Measurements from ENCODE around the gene KCND1.

Gene KCND1

DNA sequence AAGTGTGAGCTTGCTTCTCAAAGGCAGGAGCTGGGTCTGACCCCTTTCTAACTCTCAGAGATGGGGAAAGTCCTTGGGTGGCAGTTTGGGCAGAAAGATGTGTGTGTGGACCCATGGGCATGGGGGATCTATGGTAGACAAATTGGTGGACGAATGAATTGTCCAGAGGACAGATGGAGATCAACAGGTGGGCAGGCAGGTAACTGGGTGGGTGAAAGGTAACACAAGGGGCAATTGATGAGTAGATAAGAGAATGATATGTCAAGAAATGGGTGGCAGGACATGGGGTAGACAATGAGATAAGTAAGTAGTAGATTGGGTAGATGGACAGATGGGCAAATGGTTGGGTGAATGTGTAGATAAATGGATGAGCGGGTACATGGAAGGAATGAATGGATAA lies 2.9 kb upstream of the KCND1 start:
- no peak for DNase-seq (ENCODE audit: low read depth)

GRCh38 chrX:48974033-48974432 lies 2.4 kb upstream of the KCND1 start:
- DNase-seq (ENCODE audit: low read depth): no peak

- DNase-seq (ENCODE audit: low read depth): no peak
Observed at GRCh38 chrX:48972220-48973164, 848 bp upstream of the KCND1 start.

GRCh38 chrX:48969471-48969870 lies 2.2 kb downstream of the KCND1 start:
- DNase-seq (ENCODE audit: low read depth): no peak

DNA sequence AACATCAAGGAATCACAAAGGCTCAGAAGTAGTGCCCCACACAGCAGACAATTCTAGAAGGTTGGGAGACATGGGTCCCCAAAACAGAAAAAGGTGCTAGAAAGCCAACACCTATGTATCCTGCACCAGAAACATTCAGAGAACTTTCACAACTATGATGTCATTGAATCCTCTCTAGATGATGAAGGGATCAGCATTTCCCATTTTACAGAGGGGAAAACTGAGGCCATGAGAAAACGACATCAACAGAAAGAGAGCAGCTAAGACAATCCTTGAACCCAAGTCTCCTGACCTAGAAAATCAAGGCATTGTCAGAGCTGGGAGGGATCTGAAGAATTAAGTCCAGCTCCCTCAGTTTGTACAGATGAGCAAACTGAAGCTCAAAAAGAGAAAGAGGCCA lies 3.3 kb downstream of the KCND1 start:
- DNase-seq (ENCODE audit: low read depth): no peak

GRCh38 chrX:48966796-48967579 lies 4.7 kb downstream of the KCND1 start:
- DNase-seq (ENCODE audit: low read depth): no peak

GRCh38 chrX:48965959-48966358 lies 5.7 kb downstream of the KCND1 start:
- DNase-seq (ENCODE audit: low read depth): no peak

GRCh38 chrX:48961585-48962091 lies 10.0 kb downstream of the KCND1 start:
- DNase-seq (ENCODE audit: low read depth): no peak

DNA sequence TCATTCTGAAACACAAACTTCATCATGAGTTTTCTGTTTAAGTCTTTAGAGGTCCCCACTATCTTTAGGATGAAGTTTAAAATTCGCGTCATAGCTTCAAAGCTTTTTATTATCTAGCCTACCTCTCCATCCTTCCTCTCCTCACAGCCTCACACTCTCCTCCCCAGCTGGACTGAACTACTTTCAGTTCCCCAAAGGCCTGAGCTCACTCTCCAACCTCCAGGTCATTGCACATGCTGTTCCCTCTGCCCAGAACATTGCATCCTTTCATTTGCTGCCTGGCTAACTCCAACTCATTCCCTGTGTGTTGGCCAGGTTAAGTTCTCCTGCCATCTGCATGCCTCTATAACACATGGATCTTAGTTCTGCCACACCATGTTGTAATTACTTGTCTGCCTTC lies 11.4 kb downstream of the KCND1 start:
- no peak for DNase-seq (ENCODE audit: low read depth)

GRCh38 chrX:48958635-48959094 lies 13.0 kb downstream of the KCND1 start:
- no peak for DNase-seq (ENCODE audit: low read depth)

- DNase-seq (ENCODE audit: low read depth): peak; percentile 77
Observed at GRCh38 chrX:48957827-48958634, 13.6 kb downstream of the KCND1 start.

DNA sequence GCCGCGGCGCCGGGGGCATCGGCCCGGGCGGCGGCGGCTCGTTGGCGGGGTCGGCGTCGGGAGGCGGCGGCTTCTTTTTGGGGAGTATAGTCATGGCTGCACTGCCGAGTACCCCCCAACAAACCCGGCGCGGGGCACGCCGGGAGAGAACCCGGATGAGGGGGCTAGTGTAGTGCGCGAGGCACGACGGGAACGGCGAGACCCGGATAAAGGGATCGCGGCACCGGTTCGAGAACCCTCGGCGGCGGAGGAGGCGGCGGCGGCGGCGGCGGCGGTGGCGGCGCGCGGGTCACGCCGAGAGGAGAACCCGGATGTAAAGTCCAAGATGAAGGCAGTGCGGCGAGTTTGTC lies 14.2 kb downstream of the KCND1 start, which contains the start of gene OTUD5:
OTUD5 (minus strand) TSS at position 131 of the 350 bp plus-strand sequence; CDS start at position 94, 37 bp downstream.
- peak; percentile 41 for DNase-seq (ENCODE audit: low read depth)

DNA sequence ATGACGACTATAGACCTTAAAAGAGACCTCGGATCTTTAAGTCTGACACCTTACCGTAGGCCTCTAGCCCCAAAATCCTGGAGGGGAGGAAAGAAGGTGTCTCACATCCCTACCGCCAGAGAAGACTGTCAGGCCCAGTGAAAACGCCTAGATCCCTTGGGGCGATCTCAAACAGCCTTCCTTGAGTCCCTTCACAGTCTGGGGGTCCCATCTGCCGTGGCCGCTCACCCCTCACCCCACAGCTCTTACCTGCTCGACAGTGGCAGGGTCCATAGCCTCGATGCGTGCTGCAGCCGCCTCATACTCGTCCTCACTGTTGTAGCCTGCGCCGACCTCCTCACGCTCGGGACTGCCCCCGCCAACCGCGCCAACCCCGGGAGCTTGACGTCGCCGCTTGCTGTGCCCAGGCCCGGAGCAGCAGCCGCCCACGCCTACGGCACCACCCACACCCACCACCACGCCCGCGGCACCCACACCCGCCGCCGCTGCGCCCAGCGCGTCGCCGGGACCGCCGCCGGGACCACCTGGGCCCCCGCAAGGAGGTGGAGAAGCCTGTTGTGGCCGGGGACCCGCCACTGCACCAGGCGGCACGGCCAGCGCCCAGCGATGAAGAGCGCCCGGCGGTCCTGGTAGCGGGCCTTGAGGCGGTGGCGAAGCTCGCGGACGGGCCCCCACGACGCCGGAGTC lies 14.8 kb downstream of the KCND1 start:
- DNase-seq (ENCODE audit: low read depth): no peak

DNA sequence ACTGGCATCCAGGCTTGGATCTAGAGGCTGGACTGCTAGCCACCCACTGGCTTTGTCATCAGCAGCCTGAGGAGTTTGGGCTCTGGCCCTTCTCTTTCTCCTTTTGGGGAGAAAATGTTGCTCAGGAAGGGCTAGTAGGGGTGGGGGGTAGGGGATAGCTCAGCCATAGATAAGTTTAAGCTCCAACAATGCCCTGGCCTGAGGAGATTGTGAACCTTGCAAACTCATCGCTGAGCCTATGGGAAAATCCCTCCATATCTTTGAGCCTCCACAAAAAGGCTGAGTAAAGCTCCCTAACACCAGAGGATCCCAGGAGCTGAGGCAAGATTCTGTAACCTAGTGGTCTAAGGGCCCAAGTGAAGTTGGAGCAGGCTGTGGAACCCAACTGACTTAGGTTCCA lies 23.1 kb downstream of the KCND1 start:
- no peak for DNase-seq (ENCODE audit: low read depth)

- DNase-seq (ENCODE audit: low read depth): no peak
Observed at GRCh38 chrX:48945517-48946348, 25.9 kb downstream of the KCND1 start.

GRCh38 chrX:48942895-48943294 lies 28.7 kb downstream of the KCND1 start:
- no peak for DNase-seq (ENCODE audit: low read depth)

DNA sequence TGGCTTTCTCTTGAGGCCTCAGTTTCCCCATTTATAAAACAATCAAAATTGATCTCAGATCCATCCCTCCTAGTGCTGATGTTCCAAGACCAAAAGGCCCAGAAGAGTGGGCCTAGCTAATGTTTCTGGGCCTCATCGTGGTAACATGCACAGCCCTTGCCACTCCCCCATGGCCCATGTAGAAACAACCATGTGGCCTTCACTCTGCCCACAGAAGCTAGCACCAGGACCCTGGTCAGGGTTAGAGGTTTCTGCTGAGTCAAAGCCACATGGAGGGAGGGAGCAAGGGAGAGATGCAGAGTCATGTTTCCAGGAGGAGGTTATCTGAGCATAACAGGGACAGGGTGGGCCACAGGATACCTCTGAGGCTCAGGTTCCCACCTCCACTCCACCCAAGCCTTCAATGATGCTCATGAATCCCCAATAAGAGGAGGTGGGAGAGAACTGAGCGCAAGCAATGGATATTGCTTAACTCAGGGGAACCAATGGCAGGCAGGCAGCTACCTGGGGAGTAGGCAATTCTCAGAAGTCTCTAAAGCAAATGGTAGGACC lies 31.2 kb downstream of the KCND1 start:
- DNase-seq (ENCODE audit: low read depth): no peak

DNA sequence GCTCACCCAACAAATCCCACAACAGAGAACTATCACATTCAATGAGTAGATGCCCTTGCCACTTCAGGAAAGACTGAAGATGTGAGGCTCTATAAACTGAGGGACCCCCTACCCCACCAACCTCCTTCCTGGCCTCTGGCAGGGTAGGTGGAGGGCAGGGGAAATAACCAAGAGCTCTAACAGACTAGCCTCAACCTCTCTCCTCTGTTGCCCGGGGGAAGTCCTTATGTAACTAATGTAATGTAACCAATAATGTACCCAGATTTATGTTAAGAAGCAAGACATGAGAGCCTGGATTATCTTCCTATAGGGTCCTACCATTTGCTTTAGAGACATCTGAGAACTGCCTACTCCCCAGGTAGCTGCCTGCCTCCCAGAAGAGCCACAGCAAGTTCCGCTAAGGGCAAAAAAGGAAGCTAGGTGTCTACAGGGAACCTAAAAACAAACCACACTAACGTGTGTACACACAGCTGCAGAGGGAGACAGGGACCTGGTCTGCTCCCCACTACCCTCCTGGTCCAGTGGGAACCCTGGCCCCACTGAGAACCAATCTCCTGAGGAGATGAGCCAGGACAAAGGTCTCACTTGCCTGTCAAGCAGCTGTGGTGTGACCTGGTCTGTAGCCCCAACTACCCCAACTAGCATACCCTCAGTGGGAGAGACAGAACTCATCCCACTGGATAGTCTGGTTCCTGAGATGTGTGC lies 32.0 kb downstream of the KCND1 start:
- no peak for DNase-seq (ENCODE audit: low read depth)

DNA sequence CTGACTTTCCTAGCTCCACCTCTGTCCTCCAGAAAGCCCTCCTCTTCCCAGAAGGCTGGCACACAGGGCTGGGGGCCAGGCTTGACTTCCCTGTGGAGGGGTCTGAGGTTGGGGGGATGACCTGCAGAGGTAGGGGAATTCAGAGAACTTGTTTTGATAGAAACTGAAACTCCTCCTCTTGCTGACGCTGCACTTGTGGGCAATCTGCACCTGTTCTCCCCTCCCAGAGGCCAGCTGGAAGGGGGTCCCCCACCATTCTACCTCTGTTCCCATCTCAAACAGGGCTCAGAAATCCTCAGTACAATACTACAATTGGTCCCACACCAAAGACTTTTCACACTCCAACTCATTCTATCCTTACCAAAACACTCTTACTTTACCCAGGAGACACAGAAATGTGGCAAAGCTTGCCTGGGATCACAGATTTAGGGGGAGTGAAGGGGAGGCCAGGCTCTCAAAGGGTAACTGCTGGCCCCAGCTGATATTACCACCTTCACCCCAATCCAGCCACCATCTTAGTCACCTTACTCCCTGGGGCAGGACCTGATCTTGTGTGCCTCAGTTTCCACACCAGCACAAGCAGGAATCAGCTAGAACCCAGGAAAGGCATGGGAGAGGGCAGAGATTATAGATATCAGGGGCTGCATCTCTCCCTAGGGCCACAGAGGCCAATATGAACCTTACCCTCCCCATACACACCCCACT lies 32.8 kb downstream of the KCND1 start:
- DNase-seq (ENCODE audit: low read depth): no peak
